Left lung (tissue), 10 donors: ENCODE measurements around the gene CPD. TPM values are rescaled to one million over a fixed set of nuclear protein-coding genes. Genes with fewer than 3 reads are reported as not detected.
A peak's percentile ranks its signal among the peaks of the same experiment; 100 is the strongest.
"Not testable (repeated sequence)": the region's sequence is repeated elsewhere in the genome, so short reads cannot be mapped to it uniquely, and the experiment has no call there.

ENCODE experiments used
- ATAC-seq: fragments of 200-7000 bp; cut with Tn5 transposase; one replicate; pipeline ENCODE4 v1.9.1; 2020; ENCODE audit warnings: moderate library complexity
- DNase-seq, 4 donors: peaks; one replicate each; pipeline ENCODE4 v3.0.0-alpha.2; 2013 to 2020
- H3K27ac ChIP-seq, 2 donors: fragments of 200-600 bp; sonication (generic) in 1 of 2; one replicate each; pipeline versions ENCODE4 v1.5.0 to v1.8.0; 2020 to 2021
- H3K27me3 ChIP-seq, 2 donors: fragments of 200-600 bp; sonication (generic) in 1 of 2; one replicate each; pipeline versions ENCODE4 v1.5.0 to v1.8.0; 2020 to 2021
- H3K36me3 ChIP-seq, 2 donors: fragments of 200-600 bp; sonication (generic) in 1 of 2; one replicate each; pipeline versions ENCODE4 v1.5.0 to v1.8.0; 2020 to 2021
- H3K4me1 ChIP-seq, 2 donors: fragments of 200-600 bp; one replicate each; pipeline ENCODE4 v1.8.0; 2021
- H3K4me3 ChIP-seq, 2 donors: fragments of 200-600 bp; sonication (generic) in 1 of 2; one replicate each; pipeline versions ENCODE4 v1.5.0 to v1.8.0; 2020 to 2021; ENCODE audit warnings: mild to moderate bottlenecking in 1 of 2
- H3K9me3 ChIP-seq, 2 donors: fragments of 200-600 bp; sonication (generic) in 1 of 2; one replicate each; pipeline versions ENCODE4 v1.5.0 to v1.8.0; 2020 to 2021
- intact Hi-C, 2 donors: fragments of 100-400 bp; cut with DNase I; formaldehyde crosslinking; loops; one replicate each; pipeline versions ENCODE4 v1.11.2 to v1.14.2; 2022
- polyA plus RNA-seq, 6 donors: library from polyadenylated mRNA; unstranded; fragments of 120-200 nt; gene quantifications; one replicate each; pipeline ENCODE4 v1.2.1, GENCODE V29; 2013; ENCODE audit not compliant: insufficient read length in 6 of 6
- total RNA-seq, 2 donors: library from RNA; stranded (reverse); fragmentation: NEBNext Ultra II Directional; extraction: Animal tissue kit (Norgen Biotek cat#: 25700); gene quantifications; one replicate each; pipeline ENCODE4 v1.2.1, GENCODE V29; 2021
- TF ChIP-seq, protein P1 (sequence below), 2 donors: fragments of 200-600 bp; sonication (generic) in 1 of 2; IDR thresholded peaks; one replicate each; pipeline versions ENCODE4 v1.5.0 to v1.8.0; 2021; ENCODE audit warnings: antibody characterized with exemption in 2 of 2
- donor health status: DM: no; HTN: yes; CAD: no.
- donor health status: DM: no; HTN: no; CAD: no.

CPD gene
- total and polyA plus RNA-seq, 8 donors: 48.5 to 124 (median 53.9) TPM

- peaks cover 0 to 36% of the 10 kb centered on the region in 2 donors for H3K36me3 ChIP-seq
- ATAC-seq (no peak), DNase-seq (no peak)
- no peaks in the 10 kb centered on the region for H3K4me1 ChIP-seq
- H3K27ac ChIP-seq: no peak overlapping the region
- H3K27me3 ChIP-seq: no peaks in the 10 kb centered on the region
- intact Hi-C loops: no loop called here
- H3K4me3 ChIP-seq: no peak overlapping the region
- H3K9me3 ChIP-seq: no peaks in the 10 kb centered on the region
- TF ChIP-seq, protein P1, sequence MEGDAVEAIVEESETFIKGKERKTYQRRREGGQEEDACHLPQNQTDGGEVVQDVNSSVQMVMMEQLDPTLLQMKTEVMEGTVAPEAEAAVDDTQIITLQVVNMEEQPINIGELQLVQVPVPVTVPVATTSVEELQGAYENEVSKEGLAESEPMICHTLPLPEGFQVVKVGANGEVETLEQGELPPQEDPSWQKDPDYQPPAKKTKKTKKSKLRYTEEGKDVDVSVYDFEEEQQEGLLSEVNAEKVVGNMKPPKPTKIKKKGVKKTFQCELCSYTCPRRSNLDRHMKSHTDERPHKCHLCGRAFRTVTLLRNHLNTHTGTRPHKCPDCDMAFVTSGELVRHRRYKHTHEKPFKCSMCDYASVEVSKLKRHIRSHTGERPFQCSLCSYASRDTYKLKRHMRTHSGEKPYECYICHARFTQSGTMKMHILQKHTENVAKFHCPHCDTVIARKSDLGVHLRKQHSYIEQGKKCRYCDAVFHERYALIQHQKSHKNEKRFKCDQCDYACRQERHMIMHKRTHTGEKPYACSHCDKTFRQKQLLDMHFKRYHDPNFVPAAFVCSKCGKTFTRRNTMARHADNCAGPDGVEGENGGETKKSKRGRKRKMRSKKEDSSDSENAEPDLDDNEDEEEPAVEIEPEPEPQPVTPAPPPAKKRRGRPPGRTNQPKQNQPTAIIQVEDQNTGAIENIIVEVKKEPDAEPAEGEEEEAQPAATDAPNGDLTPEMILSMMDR (IDR thresholded peaks at IDR 0.05): no peak
Measured at GRCh38 chr17:30436729-30437128, 58.0 kb downstream of the CPD start.

- Histone ChIP-seq H3K4me3 (no peak overlapping the region), H3K36me3 (peaks cover 0 to 45% of the 10 kb centered on the region in 2 donors), H3K9me3 (no peaks in the 10 kb centered on the region), H3K27me3 (no peaks in the 10 kb centered on the region), H3K27ac (no peak overlapping the region), H3K4me1 (no peaks in the 10 kb centered on the region)
- no peak for DNase-seq
- intact Hi-C loops: no loop called here
- no peak for ATAC-seq
- TF ChIP-seq, protein P1 (IDR thresholded peaks at IDR 0.05): no peak
Measured at GRCh38 chr17:30443721-30444120, 65.0 kb downstream of the CPD start.

DNA sequence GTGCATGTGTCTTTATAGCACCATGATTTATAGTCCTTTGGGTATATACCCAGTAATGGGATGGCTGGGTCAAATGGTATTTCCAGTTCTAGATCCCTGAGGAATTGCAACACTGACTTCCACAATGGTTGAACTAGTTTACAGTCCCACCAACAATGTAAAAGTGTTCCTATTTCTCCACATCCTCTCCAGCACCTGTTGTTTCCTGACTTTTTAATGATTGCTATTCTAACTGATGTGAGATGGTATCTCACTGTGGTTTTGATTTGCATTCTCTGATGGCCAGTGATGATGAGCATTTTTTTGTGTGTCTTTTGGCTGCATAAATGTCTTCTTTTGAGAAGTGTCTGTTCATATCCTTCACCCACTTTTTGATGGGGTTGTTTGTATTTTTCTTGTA is 67.9 kb downstream of the CPD start:
- H3K9me3 ChIP-seq, H3K27ac ChIP-seq, H3K4me1 ChIP-seq, intact Hi-C loops, ATAC-seq, DNase-seq, H3K27me3 ChIP-seq, H3K4me3 ChIP-seq: not testable (repeated sequence)
- peaks cover 0 to 68% of the 10 kb centered on the region in 2 donors for H3K36me3 ChIP-seq

GRCh38 chr17:30449480-30449879 is 70.8 kb downstream of the CPD start:
- peak in 2 of 4 donors; percentile 59 to 78 for DNase-seq
- no peak overlapping the region for H3K4me3 ChIP-seq
- intact Hi-C loops: no loop called here
- peaks cover 0 to 70% of the 10 kb centered on the region in 2 donors for H3K36me3 ChIP-seq
- TF ChIP-seq, protein P1 (IDR thresholded peaks at IDR 0.05): no peak
- no peaks in the 10 kb centered on the region for H3K4me1 ChIP-seq
- no peak overlapping the region for H3K27ac ChIP-seq
- no peaks in the 10 kb centered on the region for H3K27me3 ChIP-seq
- no peak for ATAC-seq
- peaks cover 0 to 8% of the 10 kb centered on the region in 2 donors for H3K9me3 ChIP-seq

GRCh38 chr17:30450125-30451027 is 71.6 kb downstream of the CPD start:
- no peaks in the 10 kb centered on the region for H3K27me3 ChIP-seq
- peaks cover 0 to 65% of the 10 kb centered on the region in 2 donors for H3K36me3 ChIP-seq
- H3K4me1 ChIP-seq: no peaks in the 10 kb centered on the region
- TF ChIP-seq, protein P1 (IDR thresholded peaks at IDR 0.05): no peak
- H3K27ac ChIP-seq: no peak overlapping the region
- DNase-seq (no peak), ATAC-seq (no peak)
- peaks cover 0 to 8% of the 10 kb centered on the region in 2 donors for H3K9me3 ChIP-seq
- intact Hi-C loops: no loop called here
- H3K4me3 ChIP-seq: no peak overlapping the region
